GM23248 (cell line): ENCODE results near the gene GSG1L.

ENCODE experiments used
- EZH2 ChIP-seq: fragments of 200-600 bp; sonication (generic); IDR thresholded peaks from 2 replicates; pipeline ENCODE4 v1.6.1; 2018; ENCODE audit warnings: antibody characterized with exemption, mild to moderate bottlenecking; ENCODE audit not compliant: insufficient read depth, poor library complexity, severe bottlenecking
- EZH2phosphoT487 ChIP-seq: fragments of 200-600 bp; sonication (generic); IDR thresholded peaks from 2 replicates; pipeline ENCODE4 v1.6.1; 2018; ENCODE audit warnings: antibody characterized with exemption, moderate library complexity, mild to moderate bottlenecking, low read depth; ENCODE audit not compliant: insufficient read depth

DNA sequence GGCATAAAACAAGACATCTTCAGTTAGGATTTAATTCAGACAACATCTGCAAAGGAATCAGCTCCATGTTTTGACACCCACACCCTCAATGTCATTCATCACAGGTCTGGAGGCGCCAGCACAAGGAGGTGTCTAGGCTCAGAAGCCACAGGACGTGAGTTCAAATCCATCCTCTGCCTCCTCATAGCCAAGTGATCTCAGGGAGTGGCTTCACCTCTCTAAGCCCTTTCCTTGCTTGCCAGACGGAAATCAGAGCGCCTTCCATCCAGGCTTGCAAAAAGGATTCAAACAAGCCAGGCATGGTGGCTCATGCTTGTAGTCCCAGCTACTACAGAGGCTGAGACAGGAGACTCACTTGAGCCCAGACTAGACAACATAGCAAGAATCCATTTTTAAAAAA lies 84.6 kb downstream of the GSG1L start:
- TF ChIP-seq EZH2 (no peak), EZH2phosphoT487 (no peak)
